Heart right ventricle (tissue), 16 donors: Measurements from ENCODE around the gene KRTAP10-12. TPM values are rescaled to one million over a fixed set of nuclear protein-coding genes. Genes with fewer than 3 reads are reported as not detected.

Experiments used
- ATAC-seq, 8 donors: fragments of 200-7000 bp; cut with Tn5 transposase; one replicate each; pipeline ENCODE4 v1.9.1; 2020; ENCODE audit warnings: mild to moderate bottlenecking in 8 of 8, moderate library complexity in 8 of 8, moderate number of reproducible peaks in 1 of 8
- DNase-seq, 2 donors: peaks; one replicate each; pipeline ENCODE4 v3.0.0-alpha.2; 2020
- H3K27ac ChIP-seq, 10 donors: fragments of 200-600 bp; sonication (generic) in 2 of 10; one replicate each; pipeline versions ENCODE4 v1.5.0 to v1.8.0; 2020 to 2022; ENCODE audit warnings: mild to moderate bottlenecking in 3 of 10
- H3K27me3 ChIP-seq, 7 donors: fragments of 200-600 bp; one replicate each; pipeline ENCODE4 v1.8.0; 2021 to 2022; ENCODE audit warnings: mild to moderate bottlenecking in 2 of 7
- H3K36me3 ChIP-seq, 9 donors: fragments of 200-600 bp; sonication (generic) in 1 of 9; one replicate each; pipeline versions ENCODE4 v1.5.0 to v1.8.0; 2020 to 2022; ENCODE audit warnings: mild to moderate bottlenecking in 2 of 9
- H3K4me1 ChIP-seq, 9 donors: fragments of 200-600 bp; sonication (generic) in 1 of 9; one replicate each; pipeline versions ENCODE4 v1.5.0 to v1.8.0; 2020 to 2022; ENCODE audit warnings: mild to moderate bottlenecking in 4 of 9
- H3K4me3 ChIP-seq, 10 donors: fragments of 200-600 bp; sonication (generic) in 2 of 10; one replicate each; pipeline versions ENCODE4 v1.5.0 to v1.8.0; 2020 to 2022; ENCODE audit warnings: mild to moderate bottlenecking in 7 of 10, moderate library complexity in 2 of 10
- H3K9me3 ChIP-seq, 11 donors: fragments of 200-600 bp in 10 of 11; sonication (generic) in 2 of 11; one replicate each; pipeline versions ENCODE4 v1.5.0 to v1.8.0; 2013 to 2022; ENCODE audit warnings: mild to moderate bottlenecking in 2 of 11, control low read depth in 1 of 11, moderate library complexity in 1 of 11
- CTCF ChIP-seq, 9 donors: fragments of 200-600 bp; sonication (generic) in 2 of 9; IDR thresholded peaks; one replicate each; pipeline versions ENCODE4 v1.5.0 to v1.8.0; 2021 to 2022; ENCODE audit warnings: antibody characterized with exemption in 9 of 9, mild to moderate bottlenecking in 5 of 9, moderate library complexity in 1 of 9
- WGBS, 2 donors: extraction: QIAGEN DNeasy Blood & Tissue Kit; methylation state at CpG; one replicate each; pipeline ENCODE4 v1.1.7; 2013; ENCODE audit warnings: inconsistent platforms in 1 of 2; 5-methylcytosine and 5-hydroxymethylcytosine counted together
- intact Hi-C, 10 donors: fragments of 100-400 bp; cut with DNase I; formaldehyde crosslinking; loops; one replicate each; pipeline versions ENCODE4 v1.11.1 to v1.14.2; 2022
- polyA plus RNA-seq, 2 donors: library from polyadenylated mRNA; stranded (reverse); fragments of 200-250 nt; gene quantifications; one replicate each; pipeline ENCODE4 v1.2.3, GENCODE V29; 2013
- total RNA-seq, 10 donors: library from RNA; stranded (reverse); fragmentation: NEBNext Ultra II Directional in 3 of 10; extraction: Animal tissue kit (Norgen Biotek cat#: 25700) in 3 of 10; gene quantifications; one replicate each; pipeline versions ENCODE4 v1.2.1 to v1.2.4, GENCODE V29; 2021 to 2023
- donor health status: Arrhythmogenic right ventricular cardiomyopathy.
- donor health status: ischemic (EF 13 %, LVEDD 7.1; RV severe dilation, severe dysfunction).
- donor health status: healthy with polysubstance abuse.
- donor health status: DM: no; HTN: yes; CAD: no.
- donor health status: DM: no; HTN: no; CAD: no.
- donor health status: ischemic (EF 25% LVEDD 6.9; RV normal size, moderate dysfunction).
- donor health status: ischemic (EF 25% LVEDD 5.7; RV mildly dilated, moderate dysfunction).
- donor health status: healthy.
- donor health status: DM: yes; HTN: yes; CAD: no.
- donor health status: Ischemic cardiomyopathy.
- donor health status: ischemic (EF 35%, LVEDD 5.7; RV mildly dilated, moderate dysfunction).
- donor health status: nonischemic (EF 11% LVEDD 7.7; RV severe dilation, severe dysfunction).
- donor health status: DM: yes; HTN: yes; CAD: no.
- donor health status: PGD.
- donor health status: ischemic (EF 29% LVEDD 5.4; RV normal size, mild dysfunction).
- donor health status: nonischemic (EF 23%, LVEDD 6.1; RV moderate dilation, normal function).

KRTAP10-12 gene
- total and polyA plus RNA-seq, 12 donors, result not detected

GRCh38 chr21:44736291-44737004 is 39.5 kb downstream of the KRTAP10-12 start:
- no peak for TF ChIP-seq CTCF (IDR thresholded peaks at IDR 0.05)

GRCh38 chr21:44737706-44738354 is 40.9 kb downstream of the KRTAP10-12 start:
- no peak for DNase-seq

More at GRCh38 chr21:44736291-44737004, 39.5 kb downstream of the KRTAP10-12 start:
- intact Hi-C loops, result loop anchor here in 1 of 10 donors (5.0 kb wide), 1 partner anchor 219 kb away; no protein-coding TSS in a partner anchor
- DNase-seq (no peak), ATAC-seq (no peak)
- WGBS, 2 donors, result 90 to 92% methylated on average over 8 of the region's 8 CpGs
- Histone ChIP-seq H3K9me3 (peaks cover 0 to 54% (median 28%) of the 10 kb centered on the region in 11 donors), H3K27me3 (peaks cover 0 to 6% (median 0%) of the 10 kb centered on the region in 7 donors), H3K4me1 (no peaks in the 10 kb centered on the region), H3K36me3 (no peaks in the 10 kb centered on the region), H3K4me3 (no peak overlapping the region), H3K27ac (no peak overlapping the region)

GRCh38 chr21:44738621-44739020 is 41.6 kb downstream of the KRTAP10-12 start:
- Histone ChIP-seq H3K27ac (no peak overlapping the region), H3K4me3 (no peak overlapping the region), H3K27me3 (peaks cover 0 to 6% (median 0%) of the 10 kb centered on the region in 7 donors), H3K4me1 (no peaks in the 10 kb centered on the region), H3K9me3 (peaks cover 0 to 54% (median 28%) of the 10 kb centered on the region in 11 donors), H3K36me3 (no peaks in the 10 kb centered on the region)
- TF ChIP-seq CTCF (IDR thresholded peaks at IDR 0.05), result no peak
- no peak for ATAC-seq
- WGBS, 2 donors, result 81 to 98% methylated on average over 3 of the region's 3 CpGs
- no peak for DNase-seq
- intact Hi-C loops, result loop anchor here in 1 of 10 donors (5.0 kb wide), 1 partner anchor 221 kb away; no protein-coding TSS in a partner anchor

More at GRCh38 chr21:44737706-44738354, 40.9 kb downstream of the KRTAP10-12 start:
- Histone ChIP-seq H3K4me3 (no peak overlapping the region), H3K27ac (no peak overlapping the region), H3K36me3 (no peaks in the 10 kb centered on the region), H3K4me1 (no peaks in the 10 kb centered on the region), H3K27me3 (peaks cover 0 to 6% (median 0%) of the 10 kb centered on the region in 7 donors), H3K9me3 (peaks cover 0 to 54% (median 28%) of the 10 kb centered on the region in 11 donors)
- WGBS, 2 donors, result 65 to 71% methylated on average over 3 of the region's 3 CpGs
- no peak for ATAC-seq
- intact Hi-C loops, result loop anchor here in 1 of 10 donors (5.0 kb wide), 1 partner anchor 221 kb away; no protein-coding TSS in a partner anchor
- no peak for TF ChIP-seq CTCF (IDR thresholded peaks at IDR 0.05)

GRCh38 chr21:44739316-44739715 is 42.3 kb downstream of the KRTAP10-12 start:
- DNase-seq (no peak), ATAC-seq (no peak)
- no peak overlapping the region for H3K27ac ChIP-seq
- intact Hi-C loops, result loop anchor here in 1 of 10 donors (5.0 kb wide), 1 partner anchor 222 kb away; no protein-coding TSS in a partner anchor
- WGBS, 2 donors, result 90 to 100% methylated on average over 1 of the region's 1 CpG
- peaks cover 0 to 54% (median 28%) of the 10 kb centered on the region in 11 donors for H3K9me3 ChIP-seq
- no peaks in the 10 kb centered on the region for H3K36me3 ChIP-seq
- no peak overlapping the region for H3K4me3 ChIP-seq
- H3K4me1 ChIP-seq, result no peaks in the 10 kb centered on the region
- TF ChIP-seq CTCF (IDR thresholded peaks at IDR 0.05), result no peak
- H3K27me3 ChIP-seq, result peaks cover 0 to 6% (median 0%) of the 10 kb centered on the region in 7 donors
